Activated T-cell treated with anti-CD3 and anti-CD28 coated beads, Interleukin-2, amount 50 U/mL, for 1 hour (primary cell): ENCODE results near the gene CCL28.
"Not testable (repeated sequence)": the region's sequence is repeated elsewhere in the genome, so short reads cannot be mapped to it uniquely, and the experiment has no call there.

Experiments
- DNase-seq: peaks from one replicate; pipeline ENCODE4 v3.0.0-alpha.2; 2020

CCL28 gene

DNA sequence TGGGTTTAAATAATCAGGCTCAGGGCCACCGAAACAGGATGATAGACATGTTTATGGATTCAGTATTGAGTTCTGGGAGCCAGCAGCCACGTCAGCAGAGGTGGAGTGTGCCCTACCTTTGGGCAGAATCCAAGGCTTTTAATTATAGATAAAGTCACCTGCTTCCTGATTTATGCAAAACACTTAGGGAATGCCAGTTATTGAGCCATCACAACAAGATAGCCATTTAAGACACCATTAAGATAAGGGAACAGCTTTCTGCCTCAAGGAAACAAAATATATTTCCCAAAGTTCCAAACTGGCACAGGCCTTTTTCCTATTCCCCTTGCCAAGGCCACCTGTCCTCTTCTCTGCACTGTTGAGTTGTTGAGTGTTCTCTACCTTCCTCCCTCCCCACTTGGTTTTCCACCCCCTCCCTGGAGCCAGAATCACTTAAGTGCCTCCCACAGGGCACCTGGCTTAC is 2.4 kb downstream of the CCL28 start:
- DNase-seq: no peak

DNA sequence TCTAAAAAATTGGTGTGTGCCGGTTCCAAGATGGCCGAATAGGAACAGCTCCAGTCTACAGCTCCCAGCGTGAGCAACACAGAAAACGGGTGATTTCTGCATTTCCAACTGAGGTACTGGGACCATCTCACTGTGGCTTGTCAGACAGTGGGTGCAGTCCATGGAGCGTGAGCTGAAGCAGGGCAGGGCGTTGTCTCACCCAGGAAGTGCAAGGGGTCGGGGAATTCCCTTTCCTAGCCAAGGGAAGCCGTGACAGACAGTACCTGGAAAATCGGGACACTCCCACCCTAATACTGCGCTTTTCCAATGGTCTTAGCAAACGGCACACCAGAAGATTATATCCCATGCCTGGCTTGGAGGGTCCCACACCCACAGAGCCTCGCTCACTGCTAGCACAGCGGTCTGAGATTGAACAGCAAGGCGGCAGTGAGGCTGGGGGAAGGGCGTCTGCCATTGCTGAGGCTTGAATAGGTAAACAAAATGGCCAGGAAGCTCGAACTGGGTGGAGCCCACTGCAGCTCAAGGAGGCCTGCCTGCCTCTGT is 9.6 kb downstream of the CCL28 start:
- not testable (repeated sequence) for DNase-seq

GRCh38 chr5:43401827-43402226 is 10.4 kb downstream of the CCL28 start:
- DNase-seq: no peak

GRCh38 chr5:43400082-43400481 is 12.1 kb downstream of the CCL28 start:
- DNase-seq: no peak

DNA sequence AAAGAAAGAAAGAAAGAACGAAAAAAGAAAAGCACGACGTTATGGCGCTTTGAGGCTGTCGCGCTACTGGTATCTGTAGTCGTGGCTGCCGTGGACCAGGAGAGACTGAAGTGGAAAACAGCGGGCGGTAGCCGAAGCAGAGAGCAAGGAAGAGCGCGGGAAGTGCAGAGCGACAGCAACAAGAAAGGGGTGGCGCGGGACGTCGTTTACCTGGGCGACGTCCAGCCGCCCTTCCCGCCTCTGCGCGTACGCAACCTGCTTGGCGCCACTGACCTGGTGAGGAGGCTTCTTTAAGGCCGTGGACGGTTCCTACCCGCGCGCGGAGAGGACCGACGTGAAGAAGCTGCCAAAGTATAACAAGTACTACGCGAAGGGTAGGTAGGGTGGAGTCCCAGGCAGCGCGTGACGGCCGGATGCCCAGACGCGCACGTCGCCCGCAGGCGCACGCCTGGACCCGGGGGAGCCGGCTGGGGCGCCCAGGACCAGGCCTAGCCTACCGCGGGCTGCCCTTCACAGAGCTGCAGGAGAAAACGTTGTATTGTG is 15.4 kb downstream of the CCL28 start:
- peak; percentile 69 for DNase-seq

DNA sequence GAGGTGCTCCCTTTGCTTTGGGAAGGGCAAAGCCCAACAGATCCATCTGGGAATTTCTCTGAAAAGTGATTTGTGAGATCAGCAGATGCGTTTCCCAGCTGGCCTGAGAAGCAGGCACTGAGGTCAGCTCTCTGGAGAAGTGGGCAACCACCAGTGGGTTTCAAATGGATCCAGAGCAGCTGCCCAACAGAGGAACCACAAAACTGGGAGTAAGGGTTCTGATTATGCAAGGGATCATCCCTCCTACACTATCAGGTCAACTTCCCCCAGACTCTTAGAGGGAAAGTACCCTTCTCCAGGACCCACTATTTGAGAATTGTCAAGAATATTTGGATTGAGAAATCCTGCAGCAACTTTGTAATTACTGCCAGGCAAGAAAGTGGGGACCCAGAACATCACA is 21.7 kb downstream of the CCL28 start:
- no peak for DNase-seq

GRCh38 chr5:43389679-43390329 is 22.4 kb downstream of the CCL28 start:
- DNase-seq: peak; percentile 21

DNA sequence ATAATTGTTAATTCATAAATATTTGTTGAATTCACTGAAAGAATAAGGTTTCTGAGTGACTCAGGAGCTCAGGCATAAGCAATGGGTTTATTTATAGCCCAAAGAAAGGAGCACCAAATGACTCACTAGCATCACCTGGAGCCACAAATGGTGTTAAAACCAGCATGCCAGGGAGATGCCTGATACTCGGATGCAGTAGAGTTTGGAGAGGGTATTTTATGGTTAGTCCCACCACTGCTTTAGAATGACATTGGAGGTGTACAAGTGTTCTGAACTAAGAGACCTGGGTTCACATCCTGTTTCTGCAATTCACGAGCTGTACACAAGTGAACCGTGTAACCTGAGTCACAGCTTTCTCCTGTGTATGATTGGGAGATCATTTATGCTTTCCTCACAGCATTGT is 25.2 kb downstream of the CCL28 start:
- DNase-seq: no peak

DNA sequence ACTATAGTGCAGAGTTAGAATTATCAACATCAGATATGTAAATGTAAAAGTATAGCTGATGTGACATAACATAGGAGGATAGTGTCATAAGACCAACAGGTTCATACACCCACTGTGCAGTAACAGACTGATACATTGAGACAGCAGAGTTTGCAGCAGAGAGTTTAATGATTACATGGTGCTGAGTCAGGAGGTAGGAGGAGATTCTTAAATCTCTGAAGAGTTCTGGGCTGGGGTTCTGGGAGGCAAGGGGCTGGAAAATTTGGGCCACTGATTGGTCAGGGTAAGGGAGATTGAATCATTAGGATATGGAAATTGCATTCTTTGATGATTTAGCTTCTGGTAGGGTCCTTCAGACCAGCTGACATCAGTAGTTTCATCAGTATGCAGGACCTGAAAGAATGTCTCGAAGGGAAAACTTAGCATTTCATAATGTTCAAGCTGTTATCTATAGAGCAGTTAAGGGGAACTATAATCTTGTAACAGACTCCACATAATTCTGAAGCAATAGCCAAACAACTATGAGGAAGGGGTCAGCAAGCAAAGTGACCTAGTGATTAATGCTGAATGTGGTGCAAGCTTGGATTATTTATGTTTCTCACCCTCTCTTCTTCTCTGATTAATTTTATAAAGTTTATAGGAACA is 35.6 kb downstream of the CCL28 start:
- DNase-seq: no peak

DNA sequence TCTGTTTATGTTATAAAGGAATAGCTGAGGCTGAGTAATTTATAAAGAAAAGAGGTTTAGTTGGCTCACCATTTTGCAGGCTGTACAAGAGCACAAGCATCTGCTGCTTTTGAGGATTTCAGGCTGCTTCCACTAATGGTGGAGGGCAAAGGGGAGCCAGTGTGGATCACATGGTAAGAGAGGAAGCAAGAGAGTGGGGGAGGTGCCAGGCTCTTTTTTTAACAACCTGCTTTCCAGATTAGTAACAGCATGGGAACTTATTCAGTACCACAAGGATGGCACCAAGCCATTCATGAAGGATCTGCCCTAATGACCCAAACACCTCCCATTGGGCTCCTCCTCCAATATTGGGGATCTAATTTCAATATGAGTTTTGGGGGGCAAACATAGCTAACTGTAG is 40.4 kb downstream of the CCL28 start:
- no peak for DNase-seq

GRCh38 chr5:43370352-43370751 is 41.8 kb downstream of the CCL28 start:
- DNase-seq: no peak

DNA sequence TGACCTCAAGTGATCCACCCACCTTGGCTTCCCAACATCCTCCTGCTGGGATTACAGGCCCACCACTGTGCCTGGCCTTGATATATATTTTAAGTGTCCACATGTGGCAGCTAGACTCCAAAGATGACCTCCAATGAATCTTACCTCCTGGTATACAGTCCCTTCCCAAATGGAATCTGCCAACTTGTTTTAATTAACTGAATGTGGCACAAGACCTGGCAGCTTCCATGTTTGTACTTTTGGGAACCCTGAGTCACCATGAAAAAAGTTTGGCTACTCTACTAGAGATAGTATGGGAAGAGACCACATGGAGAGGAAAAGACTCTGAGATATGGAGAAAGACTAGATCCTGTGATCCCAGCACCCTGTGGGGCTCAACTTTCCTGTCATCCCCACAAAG is 42.5 kb downstream of the CCL28 start:
- DNase-seq: no peak

DNA sequence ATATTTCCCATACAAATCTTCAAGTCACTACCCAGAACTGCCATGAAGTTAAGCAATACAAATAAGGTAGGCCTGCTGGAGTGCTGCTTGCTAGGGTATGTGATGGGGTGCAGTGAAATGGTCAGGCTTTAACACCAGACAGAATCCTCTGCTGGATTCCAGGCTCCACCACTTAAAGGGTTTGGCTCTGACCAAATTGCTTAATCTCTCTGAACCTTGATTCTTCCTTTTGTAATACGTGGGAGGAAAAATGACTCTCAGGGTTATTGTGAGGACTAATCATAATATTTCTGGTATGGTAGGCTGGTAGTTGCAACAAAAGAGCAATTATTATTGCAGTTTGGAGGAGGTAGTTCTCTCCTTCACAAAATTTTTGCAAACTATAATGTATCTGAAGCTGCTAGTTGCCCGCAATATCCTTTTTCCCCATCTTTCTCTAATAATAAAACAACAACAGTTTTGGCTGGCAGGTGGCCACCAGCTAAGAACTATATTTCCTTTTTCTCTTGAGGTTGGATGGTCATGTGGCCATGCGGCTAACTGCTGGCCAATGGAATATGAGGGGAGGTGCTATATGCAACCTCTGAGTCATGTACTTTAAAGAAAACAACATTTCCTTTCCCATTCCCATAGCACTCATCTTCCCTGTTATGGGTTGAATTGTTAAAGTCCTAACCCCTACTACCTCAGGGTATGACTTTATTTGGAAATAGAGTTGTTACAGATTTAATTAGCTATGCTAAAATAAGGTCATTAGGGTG is 44.1 kb downstream of the CCL28 start:
- no peak for DNase-seq

- DNase-seq: no peak
Observed at GRCh38 chr5:43367453-43367852, 44.7 kb downstream of the CCL28 start.

DNA sequence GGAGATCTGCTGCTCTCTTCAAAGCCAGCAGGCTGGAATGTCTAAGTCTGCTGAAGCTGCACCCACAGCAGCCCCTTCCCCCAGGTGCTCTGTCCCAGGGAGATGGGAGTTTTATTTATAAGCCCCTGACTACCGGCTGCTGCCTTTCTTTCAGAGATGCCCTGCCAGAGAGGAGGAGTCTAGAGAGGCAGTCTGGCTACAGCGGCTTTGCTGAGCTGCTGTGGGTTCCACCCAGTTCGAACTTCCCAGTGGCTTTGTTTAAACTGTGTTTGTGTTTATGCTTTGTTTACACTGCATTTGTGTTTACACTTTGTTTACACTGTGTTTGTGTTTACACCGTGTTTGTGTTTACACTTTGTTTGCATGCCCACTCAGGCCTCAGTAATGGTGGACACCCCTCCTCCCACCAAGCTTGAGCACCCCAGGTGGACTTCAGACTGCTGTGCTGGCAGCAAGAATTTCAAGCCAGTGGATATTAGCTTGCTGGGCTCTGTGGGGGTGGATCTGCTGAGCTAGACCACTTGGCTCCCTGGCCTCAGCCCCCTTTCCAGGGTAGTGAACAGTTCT is 45.4 kb downstream of the CCL28 start:
- DNase-seq: not testable (repeated sequence)

DNA sequence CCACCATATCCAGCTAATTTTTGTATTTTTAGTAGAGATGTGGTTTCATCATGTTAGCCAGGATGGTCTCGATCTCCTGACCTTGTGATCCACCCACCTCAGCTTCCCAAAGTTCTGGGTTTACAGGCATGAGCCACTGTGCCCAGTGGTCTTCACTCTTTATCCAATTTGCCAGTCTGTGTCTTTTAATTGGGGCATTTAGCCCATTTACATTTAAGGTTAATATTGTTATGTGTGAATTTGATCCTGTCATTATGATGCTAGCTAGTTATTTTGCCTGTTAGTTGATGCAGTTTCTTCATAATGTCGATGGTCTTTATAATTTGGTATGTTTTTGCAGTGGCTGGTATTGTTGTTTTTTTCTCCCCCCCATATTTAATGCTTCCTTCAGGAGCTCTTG is 47.0 kb downstream of the CCL28 start:
- DNase-seq: not testable (repeated sequence)

GRCh38 chr5:43363445-43364152 is 48.6 kb downstream of the CCL28 start:
- no peak for DNase-seq

DNA sequence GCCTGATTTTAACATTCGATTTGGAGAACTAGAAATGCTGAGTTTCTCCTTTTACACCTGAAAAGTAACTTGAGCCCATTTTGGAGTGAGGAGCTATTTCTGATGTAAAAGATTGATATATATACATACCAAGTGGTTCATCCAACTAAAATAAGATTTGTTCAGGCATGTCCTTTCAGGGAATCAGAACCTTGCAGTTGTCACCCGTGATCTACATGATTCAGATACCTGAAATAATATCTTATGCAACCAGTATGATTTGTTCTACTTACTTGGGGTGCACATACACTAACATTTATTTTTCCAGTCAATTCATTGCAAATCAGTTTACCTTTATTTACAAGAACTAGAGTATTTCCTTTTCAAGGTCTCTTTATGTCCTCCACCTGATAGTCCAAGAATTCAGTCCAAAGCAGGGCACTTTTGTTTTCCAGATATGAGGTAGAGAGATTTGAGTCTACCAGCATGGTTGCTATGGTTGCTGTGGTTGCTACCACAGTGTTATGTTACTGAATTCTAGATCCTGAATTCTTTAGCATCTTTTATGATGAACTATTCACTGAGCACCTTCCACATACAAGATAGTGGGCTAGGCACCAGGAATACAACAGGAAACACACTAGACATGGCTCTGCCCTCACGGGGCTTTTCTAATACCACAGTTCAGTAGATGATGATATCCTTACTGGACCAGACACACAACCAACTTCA is 49.3 kb downstream of the CCL28 start:
- DNase-seq: no peak

- DNase-seq: no peak
Observed at GRCh38 chr5:43358726-43359125, 53.5 kb downstream of the CCL28 start.

DNA sequence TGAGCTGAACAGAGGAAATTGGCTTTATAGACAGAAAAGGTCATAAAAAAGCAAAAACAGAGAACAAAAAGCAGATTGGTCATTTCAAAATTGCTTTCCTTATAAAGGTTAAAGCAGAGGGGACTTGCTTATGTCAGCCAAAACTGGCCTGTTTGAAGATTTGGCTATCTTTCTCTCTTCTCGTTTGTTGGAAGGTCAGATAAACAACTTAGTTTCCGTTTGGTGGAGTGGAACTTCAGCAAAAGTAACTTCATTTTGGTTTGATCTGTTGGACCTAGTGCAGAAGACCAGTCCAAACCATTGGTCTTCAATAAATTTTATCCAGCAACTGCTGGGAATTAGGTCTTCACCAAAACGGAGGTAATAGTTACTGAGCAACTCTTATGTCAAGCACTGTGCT is 53.9 kb downstream of the CCL28 start:
- no peak for DNase-seq

GRCh38 chr5:43357878-43358281 is 54.3 kb downstream of the CCL28 start:
- DNase-seq: no peak

DNA sequence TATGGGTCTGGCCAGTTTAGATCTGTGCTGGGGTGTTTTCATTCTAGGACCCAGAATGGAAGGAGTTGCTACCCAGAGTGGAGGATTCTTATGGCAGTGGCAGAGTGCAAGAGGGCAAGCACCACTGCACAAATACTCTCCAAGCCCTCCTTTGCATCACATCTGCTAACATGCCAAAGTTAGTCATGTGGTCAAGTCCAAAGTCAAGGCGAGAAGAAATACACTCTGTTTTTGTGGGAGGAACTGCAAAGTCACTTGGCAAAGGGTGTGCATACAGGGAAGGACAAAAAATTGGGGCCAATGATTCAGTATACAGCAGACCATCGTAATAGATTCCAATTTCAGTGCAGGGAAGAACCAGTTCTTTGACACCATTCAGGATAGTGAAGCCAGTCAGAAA is 55.1 kb downstream of the CCL28 start:
- DNase-seq: no peak
